Neural cell (in vitro differentiated cells): Measurements from ENCODE around the gene PPP6R1. TPM values are rescaled to one million over a fixed set of nuclear protein-coding genes. Genes with fewer than 3 reads are reported as not detected.

ENCODE experiments used
- H2AFZ ChIP-seq: fragments of 200-600, 300-800 bp; sonication (generic), shearing (Covaris generic); 2 replicates; pipeline ENCODE4 v1.6.0; 2014; ENCODE audit warnings: low read depth, mild to moderate bottlenecking, antibody characterized with exemption, low read length, moderate library complexity
- H3F3A ChIP-seq: fragments of 200-600 bp; shearing (Covaris generic); 2 replicates; pipeline ENCODE4 v1.6.1; 2016; ENCODE audit warnings: mild to moderate bottlenecking, moderate library complexity, mixed read lengths, antibody characterized with exemption, low read length; ENCODE audit not compliant: insufficient read depth, poor library complexity, severe bottlenecking
- H3K27ac ChIP-seq: fragments of 200-600, 300-800 bp; sonication (generic), shearing (Covaris generic); 2 replicates; pipeline ENCODE4 v1.5.1; 2014; ENCODE audit warnings: mild to moderate bottlenecking, low read length, moderate library complexity
- H3K27me3 ChIP-seq: fragments of 300-800, 200-600 bp; sonication (generic), shearing (Covaris generic); 2 replicates; pipeline ENCODE4 v1.6.0; 2014; ENCODE audit warnings: mild to moderate bottlenecking, low read depth, low read length, moderate library complexity; ENCODE audit not compliant: insufficient read depth
- H3K36me3 ChIP-seq: fragments of 300-800, 200-600 bp; sonication (generic), shearing (Covaris generic); 2 replicates; pipeline ENCODE4 v1.5.1; 2014; ENCODE audit warnings: mild to moderate bottlenecking, antibody characterized with exemption, low read length, moderate library complexity; ENCODE audit not compliant: insufficient read depth
- H3K4me2 ChIP-seq: fragments of 300-800, 200-600 bp; sonication (generic), shearing (Covaris generic); 2 replicates; pipeline ENCODE4 v1.6.0; 2014; ENCODE audit warnings: mild to moderate bottlenecking, low read length
- H3K4me3 ChIP-seq: fragments of 300-800, 200-600 bp; sonication (generic), shearing (Covaris generic); 2 replicates; pipeline ENCODE4 v1.5.1; 2014; ENCODE audit warnings: mild to moderate bottlenecking, low read length, moderate library complexity
- H3K79me2 ChIP-seq: fragments of 200-600 bp; shearing (Covaris generic); replicated peaks from 2 replicates; pipeline ENCODE4 v1.6.0; 2014; ENCODE audit warnings: mild to moderate bottlenecking, low read length, moderate library complexity; ENCODE audit not compliant: insufficient read depth
- H3K9ac ChIP-seq: fragments of 300-800, 200-600 bp; sonication (generic), shearing (Covaris generic); 2 replicates; pipeline ENCODE4 v1.6.1; 2016; ENCODE audit warnings: mild to moderate bottlenecking, low read length, mixed read lengths
- H3K9me2 ChIP-seq: fragments of 200-600 bp; shearing (Covaris generic); 2 replicates; pipeline ENCODE4 v1.6.1; 2016; ENCODE audit warnings: mild to moderate bottlenecking, low read length, mixed read lengths; ENCODE audit not compliant: insufficient read depth
- H3K9me3 ChIP-seq: fragments of 200-600, 300-800 bp; sonication (generic), shearing (Covaris generic); 2 replicates; pipeline ENCODE4 v1.6.1; 2016; ENCODE audit warnings: mild to moderate bottlenecking, mixed run types, low read length, moderate library complexity, mixed read lengths
- H4K20me1 ChIP-seq: fragments of 200-600 bp; shearing (Covaris generic); 2 replicates; pipeline ENCODE4 v1.6.1; 2016; ENCODE audit warnings: mild to moderate bottlenecking, mixed run types; ENCODE audit not compliant: insufficient read depth
- CTCF ChIP-seq: fragments of 450-650 bp; IDR thresholded peaks from 2 replicates; pipeline ENCODE4 v1.5.1; 2014; ENCODE audit warnings: antibody characterized with exemption, mild to moderate bottlenecking, moderate library complexity; ENCODE audit not compliant: poor library complexity, severe bottlenecking
- EP300 ChIP-seq: fragments of 450-650 bp; conservative IDR thresholded peaks from 2 replicates; pipeline ENCODE4 v1.6.1; 2014; ENCODE audit warnings: antibody characterized with exemption, mild to moderate bottlenecking, moderate library complexity; ENCODE audit not compliant: poor library complexity, severe bottlenecking
- EZH2 ChIP-seq: fragments of 200-600, 300-800 bp; shearing (Covaris generic), sonication (generic); IDR thresholded peaks from 2 replicates; pipeline ENCODE4 v1.6.1; 2014; ENCODE audit warnings: antibody characterized with exemption, low read length, borderline replicate concordance, mild to moderate bottlenecking; ENCODE audit not compliant: insufficient read depth, poor library complexity, severe bottlenecking
- MXI1 ChIP-seq: fragments of 450-650 bp; conservative IDR thresholded peaks from 2 replicates; pipeline ENCODE4 v1.6.1; 2014; ENCODE audit warnings: antibody characterized with exemption, mild to moderate bottlenecking; ENCODE audit not compliant: poor library complexity, severe bottlenecking
- POLR2AphosphoS5 ChIP-seq: IDR thresholded peaks from 2 replicates; pipeline ENCODE4 v1.6.1; 2012
- RAD21 ChIP-seq: fragments of 450-650 bp; conservative IDR thresholded peaks from 2 replicates; pipeline ENCODE4 v1.6.1; 2014; ENCODE audit warnings: antibody characterized with exemption, mild to moderate bottlenecking, moderate library complexity
- SMC3 ChIP-seq: fragments of 450-650 bp; conservative IDR thresholded peaks from 2 replicates; pipeline ENCODE4 v1.6.1; 2014; ENCODE audit warnings: antibody characterized with exemption, mild to moderate bottlenecking, moderate library complexity; ENCODE audit not compliant: poor library complexity
- TAF1 ChIP-seq: IDR thresholded peaks from 2 replicates; pipeline ENCODE4 v1.6.1; 2012; ENCODE audit warnings: low read depth
- polyA plus RNA-seq: library from polyadenylated mRNA; depleted of rRNA; stranded (reverse); fragments of >200 nt; gene quantifications from 2 replicates; pipeline ENCODE4 v1.2.3, GENCODE V29; 2014
- TF ChIP-seq, protein P1 (sequence below): IDR thresholded peaks from 2 replicates; pipeline ENCODE4 v1.6.1; 2012; ENCODE audit warnings: borderline replicate concordance

Gene PPP6R1
- polyA plus RNA-seq, 1 donor from 2014 or later = 20.0 TPM

DNA sequence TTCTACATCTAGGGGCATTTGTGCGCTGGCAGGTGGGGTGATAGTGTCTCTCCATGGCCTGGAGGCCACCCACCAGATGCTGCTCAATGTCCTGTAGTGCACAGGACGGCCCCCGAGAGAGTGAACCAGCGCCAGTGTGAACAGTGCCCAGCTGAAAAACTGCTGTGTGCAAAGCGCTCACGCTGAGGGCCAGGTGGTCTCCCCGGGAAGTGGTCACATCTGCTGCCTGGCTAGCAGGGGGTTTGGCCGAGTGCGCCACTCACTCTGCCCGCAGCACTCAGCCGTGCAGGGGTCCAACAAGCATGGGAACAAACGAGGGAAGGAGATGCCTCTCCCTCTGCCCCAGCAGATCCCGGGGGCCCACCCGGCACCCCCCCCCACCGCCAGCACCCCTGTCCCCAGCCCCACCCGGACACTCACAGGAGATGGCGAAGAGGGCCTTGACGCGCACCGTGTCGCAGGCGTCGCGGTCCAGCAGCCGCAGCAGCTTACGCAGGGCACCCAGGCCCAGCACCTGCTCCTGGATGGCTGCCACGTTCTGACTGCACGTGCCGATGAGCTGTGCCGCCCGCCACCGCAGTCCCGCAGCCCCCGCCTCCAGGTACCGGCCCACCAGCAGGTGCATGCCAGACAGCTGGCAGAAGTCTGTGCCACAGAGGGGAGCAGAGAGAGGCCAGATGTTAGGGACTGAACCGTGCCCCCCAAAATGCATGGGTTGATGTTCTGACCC, 15.3 kb upstream of the PPP6R1 start:
- Histone ChIP-seq H3K27me3 (no peaks in the 10 kb centered on the region), H4K20me1 (no peaks in the 10 kb centered on the region), H3K9me3 (no peaks in the 10 kb centered on the region), H3K9ac (no peak overlapping the region), H3K4me3 (no peak overlapping the region), H3F3A (no peaks in the 10 kb centered on the region), H3K27ac (no peak overlapping the region), H3K4me2 (no peak overlapping the region), H3K9me2 (no peaks in the 10 kb centered on the region), H2AFZ (no peak overlapping the region), H3K36me3 (no peaks in the 10 kb centered on the region), H3K79me2 (peaks cover 11% of the 10 kb centered on the region)
- TF ChIP-seq EZH2 = no peak
- no peak for TF ChIP-seq EP300
- TF ChIP-seq SMC3 = no peak
- TF ChIP-seq RAD21 = no peak
- no peak for TF ChIP-seq MXI1
- TF ChIP-seq TAF1 = no peak
- TF ChIP-seq POLR2AphosphoS5 = no peak
- TF ChIP-seq CTCF = no peak
- TF ChIP-seq, protein P1, sequence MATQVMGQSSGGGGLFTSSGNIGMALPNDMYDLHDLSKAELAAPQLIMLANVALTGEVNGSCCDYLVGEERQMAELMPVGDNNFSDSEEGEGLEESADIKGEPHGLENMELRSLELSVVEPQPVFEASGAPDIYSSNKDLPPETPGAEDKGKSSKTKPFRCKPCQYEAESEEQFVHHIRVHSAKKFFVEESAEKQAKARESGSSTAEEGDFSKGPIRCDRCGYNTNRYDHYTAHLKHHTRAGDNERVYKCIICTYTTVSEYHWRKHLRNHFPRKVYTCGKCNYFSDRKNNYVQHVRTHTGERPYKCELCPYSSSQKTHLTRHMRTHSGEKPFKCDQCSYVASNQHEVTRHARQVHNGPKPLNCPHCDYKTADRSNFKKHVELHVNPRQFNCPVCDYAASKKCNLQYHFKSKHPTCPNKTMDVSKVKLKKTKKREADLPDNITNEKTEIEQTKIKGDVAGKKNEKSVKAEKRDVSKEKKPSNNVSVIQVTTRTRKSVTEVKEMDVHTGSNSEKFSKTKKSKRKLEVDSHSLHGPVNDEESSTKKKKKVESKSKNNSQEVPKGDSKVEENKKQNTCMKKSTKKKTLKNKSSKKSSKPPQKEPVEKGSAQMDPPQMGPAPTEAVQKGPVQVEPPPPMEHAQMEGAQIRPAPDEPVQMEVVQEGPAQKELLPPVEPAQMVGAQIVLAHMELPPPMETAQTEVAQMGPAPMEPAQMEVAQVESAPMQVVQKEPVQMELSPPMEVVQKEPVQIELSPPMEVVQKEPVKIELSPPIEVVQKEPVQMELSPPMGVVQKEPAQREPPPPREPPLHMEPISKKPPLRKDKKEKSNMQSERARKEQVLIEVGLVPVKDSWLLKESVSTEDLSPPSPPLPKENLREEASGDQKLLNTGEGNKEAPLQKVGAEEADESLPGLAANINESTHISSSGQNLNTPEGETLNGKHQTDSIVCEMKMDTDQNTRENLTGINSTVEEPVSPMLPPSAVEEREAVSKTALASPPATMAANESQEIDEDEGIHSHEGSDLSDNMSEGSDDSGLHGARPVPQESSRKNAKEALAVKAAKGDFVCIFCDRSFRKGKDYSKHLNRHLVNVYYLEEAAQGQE = no peak

DNA sequence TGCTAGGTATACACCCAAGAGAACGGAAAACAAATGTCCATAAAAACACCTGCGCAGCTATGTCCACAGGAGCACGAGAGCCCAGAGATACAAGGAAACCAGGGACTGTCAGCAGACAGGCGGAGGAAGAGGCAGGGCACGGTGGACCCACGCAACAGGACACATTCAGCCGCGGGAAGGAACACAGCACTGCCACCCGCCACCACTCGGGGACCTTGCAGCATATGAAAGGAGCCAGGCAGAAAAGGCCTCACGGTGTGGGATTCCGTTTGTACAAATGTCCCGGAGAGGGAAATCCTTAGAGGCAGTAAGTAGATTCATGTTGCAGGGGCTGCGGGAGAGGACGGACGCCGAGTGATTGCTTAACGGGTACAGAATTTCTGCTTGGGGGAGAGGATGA, 13.3 kb upstream of the PPP6R1 start:
- H3K27me3 ChIP-seq = no peaks in the 10 kb centered on the region
- no peaks in the 10 kb centered on the region for H3F3A ChIP-seq
- H3K9me3 ChIP-seq = no peaks in the 10 kb centered on the region
- no peak overlapping the region for H3K4me2 ChIP-seq
- no peak overlapping the region for H3K27ac ChIP-seq
- no peaks in the 10 kb centered on the region for H3K36me3 ChIP-seq
- H3K4me3 ChIP-seq = no peak overlapping the region
- TF ChIP-seq, protein P1 = no peak
- TF ChIP-seq POLR2AphosphoS5 = no peak
- no peak for TF ChIP-seq SMC3
- TF ChIP-seq CTCF = no peak
- no peak for TF ChIP-seq MXI1
- no peak for TF ChIP-seq RAD21
- no peak overlapping the region for H2AFZ ChIP-seq
- no peaks in the 10 kb centered on the region for H3K79me2 ChIP-seq
- no peaks in the 10 kb centered on the region for H3K9me2 ChIP-seq
- H3K9ac ChIP-seq = no peak overlapping the region
- H4K20me1 ChIP-seq = no peaks in the 10 kb centered on the region
